SKM-1 treated with dmso at 0.1 percent for 144 hours (cell line): ENCODE data around the gene POLH.
A peak's percentile ranks its signal among the peaks of the same experiment; 100 is the strongest.
"Not testable (repeated sequence)": the region's sequence is repeated elsewhere in the genome, so short reads cannot be mapped to it uniquely, and the experiment has no call there.

Source experiments
- DNase-seq: peaks from one replicate; lab custom pipeline; 2025; ENCODE audit not compliant: unreplicated experiment; lab: John Stamatoyannopoulos, UW

Gene POLH

GRCh38 chr6:43575772-43576551 lies at the start of gene POLH, which contains the start of gene XPO5:
POLH (plus strand) TSS chr6:43576185; CDS start chr6:43582320, 6,135 bp downstream.
XPO5 (minus strand) TSS chr6:43576038; CDS start chr6:43575864, 174 bp downstream.
- DNase-seq: peak; percentile 90

GRCh38 chr6:43532201-43532600 lies 43.8 kb upstream of the POLH start:
- no peak for DNase-seq

GRCh38 chr6:43538986-43539385 lies 37.0 kb upstream of the POLH start:
- not testable (repeated sequence) for DNase-seq

GRCh38 chr6:43539409-43539808 lies 36.6 kb upstream of the POLH start:
- not testable (repeated sequence) for DNase-seq

- no peak for DNase-seq
These were observed 35.5 kb upstream of the POLH start for GRCh38 chr6:43540507-43540906.

GRCh38 chr6:43541774-43542471 lies 34.1 kb upstream of the POLH start:
- no peak for DNase-seq

GRCh38 chr6:43544461-43544860 lies 31.5 kb upstream of the POLH start:
- DNase-seq: no peak

- DNase-seq: no peak
These were observed 28.8 kb upstream of the POLH start for GRCh38 chr6:43547222-43547621.

GRCh38 chr6:43557620-43558019 lies 18.4 kb upstream of the POLH start:
- not testable (repeated sequence) for DNase-seq

GRCh38 chr6:43559328-43559727 lies 16.7 kb upstream of the POLH start:
- DNase-seq: no peak

GRCh38 chr6:43570876-43571441 lies 5.0 kb upstream of the POLH start:
- DNase-seq: no peak

GRCh38 chr6:43572015-43572414 lies 4.0 kb upstream of the POLH start:
- DNase-seq: no peak

- no peak for DNase-seq
These were observed 747 bp upstream of the POLH start for GRCh38 chr6:43575105-43575771.

GRCh38 chr6:43578748-43579147 lies 2.8 kb downstream of the POLH start:
- no peak for DNase-seq

GRCh38 chr6:43579171-43579570 lies 3.2 kb downstream of the POLH start:
- no peak for DNase-seq

- no peak for DNase-seq
These were observed 6.9 kb downstream of the POLH start for GRCh38 chr6:43582911-43583310.

GRCh38 chr6:43584892-43585570 lies 9.0 kb downstream of the POLH start:
- DNase-seq: no peak

- DNase-seq: no peak
These were observed 12.2 kb downstream of the POLH start for GRCh38 chr6:43588194-43588593.

GRCh38 chr6:43589564-43589963 lies 13.6 kb downstream of the POLH start:
- DNase-seq: not testable (repeated sequence)

GRCh38 chr6:43593938-43594337 lies 18.0 kb downstream of the POLH start:
- DNase-seq: no peak

GRCh38 chr6:43600595-43600994 lies 24.6 kb downstream of the POLH start:
- DNase-seq: no peak
